Measurements from ENCODE around the gene NXF3. TPM values are rescaled to one million over a fixed set of nuclear protein-coding genes. Genes with fewer than 3 reads are reported as not detected.

Gene NXF3
- total RNA-seq, 1 experiment from 2014 or later, result not detected

DNA sequence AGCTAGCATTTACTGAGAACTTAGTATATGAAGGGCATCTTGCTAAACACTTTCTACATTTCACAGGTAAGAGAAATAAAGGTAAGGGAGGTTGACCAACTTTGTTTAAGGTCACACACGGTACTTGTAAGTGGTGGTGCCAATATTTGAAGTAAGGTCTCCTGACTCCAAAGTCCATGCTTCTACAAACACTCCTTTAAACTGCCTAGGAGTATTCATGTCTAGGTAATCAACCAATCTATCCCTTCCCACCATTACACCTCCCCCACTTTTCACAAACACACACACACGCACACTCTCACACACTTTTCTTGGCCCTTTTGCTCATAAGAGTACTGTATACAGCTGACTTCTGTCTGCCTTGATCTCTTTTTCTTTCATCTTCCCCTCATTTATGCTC lies 36.0 kb downstream of the NXF3 start:
- Histone ChIP-seq H3K4ac (ENCODE audit: low read depth, low read length) (no peak overlapping the region), H2BK20ac (ENCODE audit: low read depth, low read length, poor library complexity, severe bottlenecking) (no peak overlapping the region), H3K9me3 (ENCODE audit: control insufficient read depth, low read depth, low read length) (peaks cover 6% of the 10 kb centered on the region), H3K56ac (ENCODE audit: insufficient read length, low read depth, low read length) (no peak overlapping the region), H3K4me1 (ENCODE audit: insufficient read depth, low read length) (no peaks in the 10 kb centered on the region), H4K20me1 (ENCODE audit: control insufficient read depth, insufficient read depth, insufficient read length) (no peaks in the 10 kb centered on the region), H4K5ac (ENCODE audit: insufficient read length, low read depth, low read length) (no peak overlapping the region), H3K23me2 (ENCODE audit: insufficient read length, low read depth, low read length, poor library complexity, severe bottlenecking) (no peaks in the 10 kb centered on the region), H3K23ac (ENCODE audit: insufficient read length, low read depth, low read length) (no peak overlapping the region), H3K4me2 (ENCODE audit: insufficient read depth, insufficient read length, low read length) (no peak overlapping the region), H2AFZ (ENCODE audit: low read length) (no peak overlapping the region), H2AK5ac (ENCODE audit: insufficient read length, low read length) (no peak overlapping the region), H3K9ac (ENCODE audit: extremely low read depth, insufficient read length, low read length) (no peak overlapping the region), H4K8ac (replicated peaks; ENCODE audit: insufficient read length, low read depth, low read length) (no peak overlapping the region), H3K27me3 (ENCODE audit: insufficient read depth, low read length) (no peaks in the 10 kb centered on the region), H3K27ac (ENCODE audit: insufficient read length, low read depth, low read length) (no peak overlapping the region), H3T11ph (ENCODE audit: low read length) (no peak overlapping the region), H2BK12ac (ENCODE audit: insufficient read length, low read depth, low read length) (no peak overlapping the region), H2BK120ac (ENCODE audit: low read depth, low read length, poor library complexity, severe bottlenecking) (no peak overlapping the region), H4K91ac (ENCODE audit: insufficient read length, low read depth, low read length) (no peak overlapping the region), H2BK5ac (ENCODE audit: insufficient read length, low read length) (no peak overlapping the region), H3K79me2 (ENCODE audit: insufficient read depth, low read length) (no peaks in the 10 kb centered on the region), H2BK15ac (ENCODE audit: low read depth, low read length) (no peak overlapping the region), H3K79me1 (ENCODE audit: insufficient read depth, low read depth, low read length, poor library complexity, severe bottlenecking) (no peaks in the 10 kb centered on the region), H3K14ac (ENCODE audit: insufficient read depth, low read length) (no peak overlapping the region), H3K18ac (ENCODE audit: insufficient read length, low read depth, low read length) (no peak overlapping the region)
- H3K4me3 Mint-ChIP-seq, result no peak overlapping the region
- H3K4me1 Mint-ChIP-seq, result no peaks in the 10 kb centered on the region
- peaks cover 0 to under 1% (median under 1%) of the 10 kb centered on the region in 3 experiments; a peak in 4 of 7 replicates for H3K36me3 Mint-ChIP-seq (ENCODE audit: insufficient read depth in 1 of 3, low read depth in 3 of 3)
- H3K9me3 Mint-ChIP-seq, result peaks cover 44 to 45% of the 10 kb centered on the region in 2 experiments
- DNase-seq, result no peak
- TF ChIP-seq, protein P1, sequence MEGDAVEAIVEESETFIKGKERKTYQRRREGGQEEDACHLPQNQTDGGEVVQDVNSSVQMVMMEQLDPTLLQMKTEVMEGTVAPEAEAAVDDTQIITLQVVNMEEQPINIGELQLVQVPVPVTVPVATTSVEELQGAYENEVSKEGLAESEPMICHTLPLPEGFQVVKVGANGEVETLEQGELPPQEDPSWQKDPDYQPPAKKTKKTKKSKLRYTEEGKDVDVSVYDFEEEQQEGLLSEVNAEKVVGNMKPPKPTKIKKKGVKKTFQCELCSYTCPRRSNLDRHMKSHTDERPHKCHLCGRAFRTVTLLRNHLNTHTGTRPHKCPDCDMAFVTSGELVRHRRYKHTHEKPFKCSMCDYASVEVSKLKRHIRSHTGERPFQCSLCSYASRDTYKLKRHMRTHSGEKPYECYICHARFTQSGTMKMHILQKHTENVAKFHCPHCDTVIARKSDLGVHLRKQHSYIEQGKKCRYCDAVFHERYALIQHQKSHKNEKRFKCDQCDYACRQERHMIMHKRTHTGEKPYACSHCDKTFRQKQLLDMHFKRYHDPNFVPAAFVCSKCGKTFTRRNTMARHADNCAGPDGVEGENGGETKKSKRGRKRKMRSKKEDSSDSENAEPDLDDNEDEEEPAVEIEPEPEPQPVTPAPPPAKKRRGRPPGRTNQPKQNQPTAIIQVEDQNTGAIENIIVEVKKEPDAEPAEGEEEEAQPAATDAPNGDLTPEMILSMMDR (conservative IDR thresholded peaks at IDR 0.05), result no peak
- H3K27ac Mint-ChIP-seq, result no peak overlapping the region
- H3K27me3 Mint-ChIP-seq (ENCODE audit: low read depth), result no peaks in the 10 kb centered on the region
- no CpG with 5 or more reads among the region's 2 CpGs for WGBS (ENCODE audit: extremely low coverage, insufficient read length, low lambda C conversion rate)
